Epithelial cell of prostate (primary cell): ENCODE data around the gene PAPOLB.
"Not testable (repeated sequence)": the region's sequence is repeated elsewhere in the genome, so short reads cannot be mapped to it uniquely, and the experiment has no call there.

Source experiments
- DNase-seq: peaks from one replicate; pipeline ENCODE4 v3.0.0-alpha.2; 2011; ENCODE audit warnings: low read depth, low spot score
- H3K27ac ChIP-seq: fragments of 450-650 bp; 2 replicates; pipeline ENCODE4 v1.5.1; 2017; ENCODE audit warnings: mild to moderate bottlenecking

The PAPOLB gene

DNA sequence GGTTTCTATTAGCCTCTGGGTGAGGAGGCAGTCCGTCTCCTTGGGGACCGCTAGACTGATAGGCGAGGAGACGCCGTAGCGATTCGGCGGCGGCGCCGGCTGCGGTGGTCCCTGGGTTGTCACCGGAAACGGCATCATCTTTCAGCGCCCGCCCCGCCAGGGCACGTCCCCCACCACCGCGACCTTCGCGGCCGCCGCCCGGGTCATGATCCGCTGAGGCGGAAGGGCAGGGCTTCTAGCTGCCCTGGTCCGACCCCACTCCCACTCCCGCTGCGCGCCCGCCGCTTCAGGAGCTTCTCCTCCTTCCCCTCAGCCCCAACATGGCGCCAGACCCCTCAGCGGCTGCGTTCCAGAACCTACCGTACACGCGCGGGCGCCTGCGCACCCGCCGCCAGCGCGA, at the start of gene PAPOLB:
Gene PAPOLB (minus strand): TSS at position 358 of the 400 bp plus-strand sequence. CDS start 220 bp downstream, at position 138.
- no peak for DNase-seq
- no peak within 1 kb of the TSS for H3K27ac ChIP-seq

DNA sequence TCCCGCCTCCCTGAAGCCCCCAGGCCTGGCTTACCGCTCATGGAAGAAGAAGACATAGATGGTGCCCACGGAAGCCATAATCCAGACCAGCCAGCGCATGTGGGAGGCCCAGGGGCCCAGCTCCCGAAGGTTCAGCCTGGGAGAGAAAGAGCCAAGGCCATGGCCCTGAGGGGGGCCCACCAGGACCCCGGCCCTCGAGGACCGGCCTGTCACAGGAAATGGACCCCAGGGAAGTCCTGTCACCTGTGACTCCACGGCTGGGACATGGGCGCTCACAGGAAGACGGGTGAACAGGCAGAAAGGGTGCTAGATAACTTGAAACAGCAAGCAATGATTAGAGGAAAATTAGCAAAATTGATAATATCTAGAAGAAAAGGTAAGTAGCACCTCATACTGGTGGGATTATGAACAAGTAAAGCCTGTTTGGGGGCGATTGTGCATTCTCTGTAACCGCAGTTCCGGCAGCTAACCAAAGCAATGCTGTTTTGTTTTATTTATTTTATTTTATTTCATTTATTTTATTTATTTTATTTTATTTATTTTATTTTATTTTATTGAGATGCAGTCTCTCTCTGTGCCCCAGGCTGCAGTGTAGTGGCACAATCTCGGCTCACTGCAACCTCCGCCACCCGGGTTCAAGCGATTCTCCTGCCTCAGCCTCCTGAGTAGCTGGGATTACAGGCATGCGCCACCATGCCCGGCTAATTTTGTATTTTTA, 49.4 kb upstream of the PAPOLB start:
- H3K27ac ChIP-seq = no peak overlapping the region
- no peak for DNase-seq

DNA sequence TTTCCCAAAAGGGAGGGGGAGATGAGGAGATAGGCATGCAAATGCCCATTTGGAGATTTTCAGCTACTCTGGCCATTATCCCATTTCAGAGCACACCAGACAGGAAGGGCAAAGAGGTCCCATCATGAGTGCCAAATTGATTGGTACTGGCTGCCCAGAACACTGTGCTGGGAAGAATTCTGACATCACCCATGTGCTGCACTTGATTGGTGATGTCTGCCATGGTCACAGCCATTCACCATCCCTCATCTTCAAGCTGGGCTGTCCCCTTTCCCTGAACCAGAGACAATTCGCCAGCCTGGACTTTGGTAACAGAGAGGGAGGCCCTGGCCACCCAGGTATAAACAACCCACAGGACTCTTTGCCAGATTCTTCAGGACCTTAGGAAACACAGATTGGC, 44.9 kb upstream of the PAPOLB start:
- DNase-seq = no peak

DNA sequence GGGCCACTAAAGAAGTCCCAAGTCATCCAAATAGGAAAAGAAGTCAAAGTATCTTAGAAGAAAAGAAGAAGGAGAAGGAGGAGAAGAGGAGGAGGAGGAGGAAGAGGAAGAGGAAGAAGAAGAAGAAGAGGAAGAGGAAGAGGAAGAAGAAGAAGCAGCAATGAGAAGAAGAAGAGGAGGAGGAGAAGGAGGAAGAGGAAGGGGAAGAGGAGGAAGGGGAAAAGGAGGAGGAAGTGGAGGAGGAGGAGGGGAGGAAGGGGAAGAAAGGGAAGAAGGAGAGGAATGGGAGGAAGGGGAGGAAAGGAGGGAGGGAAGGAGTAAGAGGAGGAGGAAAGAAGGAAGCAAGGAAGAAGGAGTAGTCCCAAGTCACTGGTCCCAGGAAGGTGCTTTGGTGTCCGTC, 43.3 kb upstream of the PAPOLB start:
- no peak for DNase-seq

More for the DNA sequence above, 44.9 kb upstream of the PAPOLB start:
- H3K27ac ChIP-seq = no peak overlapping the region

DNA sequence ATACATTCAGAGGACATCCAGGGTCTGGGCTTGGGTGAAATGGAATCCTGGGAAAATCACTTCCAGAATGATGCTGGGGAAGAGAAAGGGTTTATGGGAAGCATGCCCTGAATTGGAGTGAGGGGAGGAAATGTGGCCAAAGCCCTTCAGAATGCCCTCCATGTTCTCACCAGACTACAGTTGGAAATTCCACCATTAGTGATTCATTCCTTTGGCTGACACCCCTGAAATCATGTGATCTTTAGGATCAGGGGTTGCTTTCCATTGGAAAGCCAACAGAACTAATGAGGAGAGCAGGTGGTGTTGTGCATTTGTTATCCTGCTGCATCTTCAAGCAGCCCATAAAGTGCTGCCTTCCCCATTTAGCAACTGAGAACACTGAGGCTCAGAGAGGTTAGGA, 42.5 kb upstream of the PAPOLB start:
- no peak for DNase-seq
- H3K27ac ChIP-seq = no peak overlapping the region

More for the DNA sequence above, 43.3 kb upstream of the PAPOLB start:
- no peak overlapping the region for H3K27ac ChIP-seq

DNA sequence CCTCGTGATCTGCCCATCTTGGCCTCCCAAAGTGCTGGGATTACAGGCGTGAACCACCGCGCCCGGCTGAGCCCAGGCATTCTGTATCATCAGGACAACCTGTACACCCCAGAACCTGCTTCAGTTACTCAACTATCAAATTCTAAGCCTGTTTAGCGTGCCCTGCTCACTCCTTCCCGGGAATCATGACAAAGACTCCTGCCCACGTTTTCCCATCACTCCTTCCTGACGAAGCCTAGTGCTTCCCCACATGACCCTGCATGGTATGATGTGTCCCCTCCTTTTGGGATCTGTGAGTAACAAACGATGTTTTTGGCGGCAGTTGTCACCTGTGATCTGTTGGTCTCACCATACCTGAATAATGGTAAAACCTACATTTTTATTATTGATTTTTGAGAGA, 33.9 kb upstream of the PAPOLB start:
- H3K27ac ChIP-seq = no peak overlapping the region
- no peak for DNase-seq

DNA sequence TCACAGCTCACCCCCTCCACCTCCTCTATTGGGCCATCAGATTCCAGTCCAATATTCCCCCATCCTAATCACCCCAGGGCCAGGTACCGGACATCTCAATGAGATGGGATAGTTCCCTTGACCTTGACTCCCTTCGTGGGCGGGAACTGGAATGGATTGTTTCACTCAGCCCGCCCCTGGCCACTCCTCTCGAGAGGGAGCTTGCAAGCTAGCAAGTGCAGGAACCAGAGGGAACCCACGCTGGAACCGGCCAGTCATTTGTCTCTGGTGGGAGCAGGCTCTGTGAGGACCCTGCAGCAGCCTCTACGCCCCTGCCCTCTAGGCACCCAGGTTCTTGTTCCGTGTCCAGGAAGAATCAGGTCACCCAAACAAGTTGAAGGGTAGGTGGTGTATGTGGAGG, 32.7 kb upstream of the PAPOLB start:
- H3K27ac ChIP-seq = no peak overlapping the region
- DNase-seq = no peak

DNA sequence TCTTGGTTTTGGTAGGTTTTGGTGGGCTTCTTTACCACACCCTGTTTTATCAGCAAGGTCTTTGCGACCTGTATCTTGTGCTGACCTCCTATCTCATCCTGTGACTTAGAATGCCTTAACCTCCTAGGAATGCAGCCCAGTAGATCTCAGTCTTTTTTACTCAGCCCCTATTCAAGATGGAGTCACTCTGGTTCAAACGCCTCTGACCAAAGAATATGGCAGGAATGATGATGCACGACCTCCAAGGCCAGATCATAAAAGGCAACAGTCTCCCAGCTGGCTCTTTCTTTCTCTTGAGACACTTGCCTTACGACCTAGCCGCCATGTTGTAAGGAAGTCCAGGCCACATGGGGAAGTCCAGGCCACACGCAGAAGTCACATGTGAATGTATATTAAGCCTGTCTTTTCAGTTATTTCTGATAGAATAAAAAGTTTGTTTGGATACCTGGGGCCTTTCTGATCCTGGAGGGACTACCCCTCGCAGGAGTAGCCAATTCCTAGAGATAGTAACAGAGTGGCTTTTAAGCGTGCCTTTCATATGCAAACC, 32.2 kb upstream of the PAPOLB start:
- DNase-seq = no peak
- no peak overlapping the region for H3K27ac ChIP-seq

DNA sequence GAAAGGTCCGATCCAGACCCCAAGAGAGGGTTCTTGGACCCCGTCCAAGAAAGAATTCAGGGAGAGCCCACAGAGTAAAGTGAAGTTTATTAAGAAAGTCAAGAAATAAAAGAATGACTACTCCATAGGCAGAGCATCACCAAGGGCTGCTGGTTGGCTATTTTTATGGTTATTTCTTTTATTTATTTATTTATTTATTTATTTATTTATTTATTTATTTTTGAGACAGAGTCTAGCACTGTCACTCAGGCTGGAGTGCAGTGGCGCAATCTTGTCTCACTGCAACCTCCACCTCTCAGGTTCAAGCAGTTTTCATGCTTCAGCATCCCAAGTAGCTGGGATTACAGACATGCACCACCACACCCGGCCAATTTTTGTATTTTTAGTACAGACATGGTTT, 31.4 kb upstream of the PAPOLB start:
- H3K27ac ChIP-seq, DNase-seq: not testable (repeated sequence)

DNA sequence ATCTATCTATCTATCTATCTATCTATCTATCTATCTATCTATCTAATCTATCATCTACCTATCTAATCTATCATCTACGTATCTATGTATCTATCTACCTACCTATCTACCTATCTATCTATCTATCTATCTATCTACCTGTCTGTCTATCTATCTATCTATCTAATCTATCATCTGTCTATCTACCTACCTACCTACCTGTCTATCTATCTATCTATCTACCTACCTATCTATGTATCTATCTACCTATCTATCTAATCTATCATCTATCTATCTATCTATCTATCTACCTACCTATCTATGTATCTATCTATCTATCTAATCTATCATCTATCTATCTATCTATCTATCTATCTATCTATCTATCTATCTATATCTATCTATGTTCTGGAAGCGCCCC, 29.7 kb upstream of the PAPOLB start:
- not testable (repeated sequence) for DNase-seq, H3K27ac ChIP-seq

DNA sequence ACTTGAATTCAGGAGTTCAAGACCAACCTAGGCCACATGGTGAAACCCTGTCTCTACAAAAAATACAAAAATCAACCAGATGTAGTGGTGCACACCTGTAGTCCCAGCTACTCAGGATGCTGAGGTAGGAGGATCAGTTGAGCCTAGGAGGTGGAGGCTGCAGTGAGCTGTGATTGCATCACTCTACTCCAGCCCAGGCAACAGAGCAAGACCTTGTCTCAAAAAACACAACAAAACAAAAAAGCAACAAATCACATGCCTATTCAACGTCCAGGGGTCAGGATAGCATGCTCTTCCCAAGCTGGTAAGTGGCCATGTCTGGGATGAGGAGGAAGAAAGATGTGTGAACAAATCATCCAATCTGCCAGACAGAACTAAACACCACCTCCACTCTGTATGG, 27.9 kb upstream of the PAPOLB start:
- H3K27ac ChIP-seq = no peak overlapping the region
- DNase-seq = no peak

DNA sequence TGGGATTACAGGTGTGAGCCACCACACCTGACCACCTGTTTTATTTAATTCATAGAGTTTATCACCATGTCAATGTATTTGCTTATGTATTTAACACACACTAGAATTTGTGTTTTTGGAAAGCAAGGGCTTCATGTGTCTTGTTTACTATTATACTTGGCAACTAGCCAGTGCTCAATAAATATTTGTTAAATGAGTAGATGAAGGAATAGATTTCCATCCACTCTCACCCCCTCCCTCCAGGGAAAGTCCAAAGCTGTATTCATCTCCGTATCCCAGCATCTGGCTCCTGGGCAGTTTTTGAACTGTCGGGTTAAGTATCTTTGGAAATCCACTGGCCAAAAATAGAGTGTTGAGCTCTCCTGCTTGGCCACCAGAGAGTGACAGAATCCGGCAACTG, 26.3 kb upstream of the PAPOLB start:
- DNase-seq = no peak
- H3K27ac ChIP-seq = no peak overlapping the region

DNA sequence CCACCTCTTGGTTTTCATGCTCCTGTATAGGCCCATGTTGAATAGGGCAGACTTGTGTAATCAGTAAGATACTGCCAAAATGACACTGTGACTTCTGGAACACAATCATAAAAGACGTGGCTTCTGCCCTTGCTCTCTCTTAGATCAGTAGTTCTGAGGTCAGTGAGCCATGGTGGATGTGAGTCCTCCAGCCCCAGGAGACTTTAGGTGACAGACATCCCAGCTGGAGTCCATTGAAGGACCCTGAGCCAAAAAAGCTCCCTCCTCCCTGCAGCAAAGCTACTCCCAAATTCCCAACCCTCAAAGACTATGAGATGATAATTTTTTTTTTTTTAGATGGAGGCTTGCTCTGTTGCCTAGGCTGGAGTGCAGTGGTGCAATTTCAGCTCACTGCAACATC, 24.8 kb upstream of the PAPOLB start:
- H3K27ac ChIP-seq = no peak overlapping the region
- no peak for DNase-seq

DNA sequence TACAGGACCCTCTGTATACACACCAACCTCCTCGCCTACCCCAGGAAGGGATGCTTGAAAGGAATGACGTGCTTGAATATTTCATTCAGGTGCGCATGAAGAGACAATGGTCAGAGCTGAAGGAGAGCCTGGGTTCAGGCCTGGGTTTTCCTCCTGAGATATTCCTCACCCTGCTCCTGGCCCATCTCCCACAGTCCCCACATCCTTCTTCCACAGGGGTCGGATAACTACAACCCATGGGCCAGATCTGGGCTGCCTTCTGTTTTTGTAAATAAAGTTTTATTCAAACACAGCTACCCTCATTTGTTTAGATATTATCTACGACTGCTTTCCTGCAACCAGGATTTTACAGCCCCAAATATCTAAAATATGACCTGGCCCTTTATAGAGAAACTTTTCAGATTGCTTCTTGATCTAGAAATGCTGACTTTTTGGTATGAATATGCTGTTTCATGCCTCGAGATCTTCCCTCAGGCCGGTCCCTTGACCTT, 23.5 kb upstream of the PAPOLB start:
- DNase-seq = no peak
- H3K27ac ChIP-seq = no peak overlapping the region

DNA sequence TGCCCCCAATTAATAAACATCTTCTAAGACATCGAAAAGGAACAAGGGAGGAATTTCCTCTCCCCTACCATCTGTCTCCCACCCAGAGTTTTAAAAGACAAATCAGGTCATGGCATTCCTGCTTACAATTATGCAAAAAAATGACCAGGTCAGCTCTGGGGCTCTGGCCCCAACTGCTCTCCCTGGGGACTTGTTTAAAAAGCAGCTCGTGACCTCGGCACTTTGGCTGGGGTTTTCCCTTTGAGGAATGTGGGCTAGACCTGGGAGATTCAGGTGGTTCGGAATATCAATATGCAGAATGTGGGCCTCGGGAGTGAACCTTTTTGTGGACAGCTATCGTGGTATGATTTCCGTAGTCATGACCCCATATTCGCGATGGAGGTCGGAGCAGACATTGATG, 22.3 kb upstream of the PAPOLB start:
- no peak overlapping the region for H3K27ac ChIP-seq
- no peak for DNase-seq

DNA sequence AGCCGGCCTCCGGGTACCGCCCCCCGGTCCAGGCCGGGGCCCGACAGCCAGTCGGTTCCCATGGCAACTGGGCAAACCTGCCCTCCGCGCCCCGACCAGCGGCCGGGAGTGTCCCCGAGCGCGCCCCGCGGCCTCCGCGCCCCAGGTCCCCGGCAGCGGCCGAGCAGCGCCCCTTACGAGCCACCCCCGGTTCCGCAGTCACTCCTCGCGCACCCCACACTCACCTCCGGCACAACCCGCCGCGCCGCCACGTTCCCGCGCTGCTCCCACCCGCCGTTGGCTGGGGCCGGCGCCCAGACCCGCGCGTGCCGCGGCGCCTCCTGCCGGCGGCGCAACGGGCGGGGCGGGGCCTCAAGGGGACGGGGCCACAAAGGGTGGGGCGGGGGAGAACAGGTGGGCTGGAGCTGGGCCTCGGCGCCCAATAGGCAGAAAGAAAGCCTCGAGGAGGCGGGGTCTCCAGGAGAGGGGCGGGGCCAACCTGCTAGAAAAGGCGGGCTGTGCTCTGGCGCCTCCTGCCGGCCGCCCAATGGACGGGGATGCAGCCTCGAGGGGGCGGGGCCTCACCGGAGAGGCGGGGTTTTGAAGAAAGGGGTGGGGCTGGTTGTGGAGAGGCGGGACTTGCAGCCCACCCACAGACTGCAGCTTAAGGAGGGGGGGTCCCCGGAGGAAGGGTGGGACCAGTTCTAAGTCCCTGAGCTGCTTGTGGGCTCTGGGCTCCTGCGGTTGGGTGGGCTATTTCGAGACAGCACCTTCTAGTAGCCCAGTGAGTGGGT, 21.7 kb upstream of the PAPOLB start, which contains the start of gene RADIL:
Gene RADIL (minus strand): TSS at position 345 of the 773 bp plus-strand sequence. CDS start 5,577 bp downstream, outside the sequence.
- DNase-seq = peak; percentile 10
- H3K27ac ChIP-seq = no peak within 1 kb of the TSS

DNA sequence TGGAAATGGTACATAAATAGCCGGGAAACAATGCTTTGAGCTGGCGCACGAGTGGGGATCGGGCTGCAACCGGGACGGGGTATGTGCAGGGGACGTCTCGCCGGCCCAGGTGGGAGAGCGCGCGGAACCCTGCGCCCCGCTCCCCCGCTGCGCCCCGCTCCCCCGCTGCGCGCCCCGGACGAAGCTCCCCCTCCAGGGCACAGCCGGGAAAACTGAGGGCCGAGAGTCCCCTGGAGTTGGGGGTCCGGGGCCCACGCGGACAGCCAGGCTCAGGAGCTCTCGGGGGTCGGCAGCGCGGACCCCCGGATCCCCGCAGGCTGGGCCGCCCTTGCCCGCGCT, 21.2 kb upstream of the PAPOLB start:
- DNase-seq = no peak
- H3K27ac ChIP-seq = no peak overlapping the region

DNA sequence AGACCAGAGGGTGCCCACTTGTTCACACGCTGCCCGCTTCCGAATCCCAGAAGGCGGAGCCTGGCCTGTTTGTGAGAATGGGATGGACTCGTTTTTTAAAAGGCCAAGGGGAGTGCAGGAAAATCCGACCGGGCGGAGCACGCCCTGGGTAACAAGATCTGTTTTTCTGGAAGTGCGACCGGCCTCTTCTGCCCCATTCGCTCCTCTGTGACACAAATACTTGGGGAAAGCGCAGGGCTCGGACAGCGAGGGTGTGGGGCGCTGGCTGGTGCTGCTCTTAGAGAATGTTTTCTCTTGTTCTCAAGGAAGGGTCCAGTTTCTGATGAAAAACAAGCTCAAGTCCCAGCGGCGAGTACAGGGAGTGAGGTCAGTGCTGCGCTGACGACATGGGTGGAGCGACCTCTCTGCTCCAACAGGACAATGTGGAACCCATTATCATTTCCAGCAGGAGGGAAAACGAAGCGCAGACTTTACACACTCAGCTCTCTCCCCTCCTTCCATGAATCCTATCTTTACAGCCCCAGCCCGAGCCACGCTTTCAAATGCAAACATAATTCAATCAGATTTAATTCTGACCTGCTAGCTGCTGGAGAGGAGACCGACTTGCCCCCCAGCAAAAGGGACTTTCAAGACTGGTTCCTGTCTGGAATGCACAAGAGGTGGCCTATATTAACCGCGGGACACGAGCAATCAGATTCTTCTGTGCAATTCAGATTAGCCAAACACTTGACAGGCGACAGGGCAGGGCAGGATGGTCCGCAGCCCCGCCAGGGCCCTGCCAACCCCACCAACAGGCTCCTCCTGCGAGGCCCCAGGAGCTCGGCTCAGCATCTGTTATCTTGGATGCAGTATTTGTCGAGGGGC, 20.6 kb upstream of the PAPOLB start:
- DNase-seq = no peak
- H3K27ac ChIP-seq = no peak overlapping the region

DNA sequence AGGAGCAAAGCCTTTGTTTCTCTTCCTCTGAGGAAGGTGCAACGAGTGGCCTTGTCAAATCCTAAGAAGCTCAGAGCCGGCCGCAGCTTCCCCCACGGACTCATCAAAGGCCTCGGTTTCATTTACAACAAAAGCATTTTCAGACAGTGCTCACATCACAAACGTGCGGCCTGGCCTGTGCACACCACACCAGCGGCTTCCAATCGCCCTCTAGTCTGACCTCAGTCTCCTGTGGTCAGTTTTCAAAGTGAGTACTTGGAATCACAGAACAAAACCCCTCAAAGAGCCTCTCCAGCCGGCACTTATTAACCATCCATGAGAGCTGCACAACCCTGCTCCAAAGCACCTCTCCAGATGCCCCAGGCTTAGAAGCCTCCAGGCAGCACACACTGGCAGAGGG, 18.4 kb upstream of the PAPOLB start:
- no peak overlapping the region for H3K27ac ChIP-seq
- no peak for DNase-seq

DNA sequence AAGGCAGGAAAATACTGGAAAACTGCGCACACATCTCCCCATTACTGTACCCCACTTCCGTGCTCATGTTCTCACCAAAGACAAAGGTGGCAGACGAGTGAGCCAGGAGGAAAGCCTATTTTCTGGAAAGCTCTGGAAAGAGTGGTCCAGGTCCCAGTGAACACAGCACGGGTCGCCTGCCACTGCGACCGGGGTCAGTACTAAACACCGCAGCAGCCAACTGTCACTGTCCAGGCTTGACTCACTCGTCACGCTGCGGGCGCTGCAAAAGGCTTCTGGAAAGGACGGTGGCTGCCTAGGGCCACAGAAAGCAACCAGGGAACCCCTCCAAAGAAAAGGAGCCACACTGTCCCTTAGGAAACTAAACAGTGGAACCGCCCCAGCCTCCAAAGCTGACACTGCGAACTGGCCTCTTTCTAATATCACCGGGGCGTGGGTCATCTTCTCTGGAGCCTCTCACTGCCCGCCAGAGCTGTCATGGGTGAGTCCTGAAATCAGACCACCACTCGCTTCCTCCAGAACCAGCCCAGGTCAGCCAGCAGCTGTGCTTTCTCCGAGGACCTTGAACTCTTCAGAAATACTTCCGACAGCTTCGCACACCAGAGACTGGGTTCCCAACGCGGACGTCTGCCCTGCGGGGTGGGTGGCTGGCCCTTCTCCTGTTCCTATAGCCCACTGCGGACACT, 17.7 kb upstream of the PAPOLB start:
- no peak for DNase-seq
- H3K27ac ChIP-seq = no peak overlapping the region
